Endodermal cell (in vitro differentiated cells): ENCODE measurements around the gene DEFB126. TPM values are rescaled to one million over a fixed set of nuclear protein-coding genes. Genes with fewer than 3 reads are reported as not detected.
A peak's percentile ranks its signal among the peaks of the same experiment; 100 is the strongest.
"Not testable (repeated sequence)": the region's sequence is repeated elsewhere in the genome, so short reads cannot be mapped to it uniquely, and the experiment has no call there.

Source experiments
- DNase-seq: peaks from one replicate; pipeline ENCODE4 v3.0.0-alpha.2; 2017
- H3K27ac ChIP-seq: 2 replicates; pipeline ENCODE4 v1.5.1; 2013; ENCODE audit warnings: mild to moderate bottlenecking, low read depth, low read length, moderate library complexity
- H3K27me3 ChIP-seq: 2 replicates; pipeline ENCODE4 v1.6.1; 2013; ENCODE audit warnings: mild to moderate bottlenecking, low read length, moderate library complexity; ENCODE audit not compliant: insufficient read depth, control insufficient read depth, poor library complexity, severe bottlenecking
- H3K36me3 ChIP-seq: 2 replicates; pipeline ENCODE4 v1.7.0; 2013; ENCODE audit warnings: mild to moderate bottlenecking, low read length, moderate library complexity; ENCODE audit not compliant: control insufficient read depth, insufficient read depth
- H3K4me1 ChIP-seq: one replicate; pipeline ENCODE4 v1.7.0; 2013; ENCODE audit warnings: low read length; ENCODE audit not compliant: control insufficient read depth, insufficient read depth
- H3K4me3 ChIP-seq: 2 replicates; pipeline ENCODE4 v1.5.1; 2013; ENCODE audit warnings: mild to moderate bottlenecking, low read length, moderate library complexity
- H3K9ac ChIP-seq: 2 replicates; pipeline ENCODE4 v1.6.1; 2013; ENCODE audit warnings: mild to moderate bottlenecking, low read length, moderate library complexity; ENCODE audit not compliant: poor library complexity, severe bottlenecking; ENCODE audit errors: extremely low read depth
- H3K9me3 ChIP-seq: 2 replicates; pipeline ENCODE4 v1.6.1; 2013; ENCODE audit warnings: mild to moderate bottlenecking, low read length, moderate library complexity; ENCODE audit not compliant: control insufficient read depth
- H3K27ac Mint-ChIP-seq: 2 replicates; pipeline ENCODE4 v1.8.0; 2020; ENCODE audit warnings: mixed read lengths
- H3K27me3 Mint-ChIP-seq: 2 replicates; pipeline ENCODE4 v1.8.0; 2021; ENCODE audit warnings: mild to moderate bottlenecking, mixed read lengths; ENCODE audit not compliant: insufficient read depth
- H3K36me3 Mint-ChIP-seq: 2 replicates; pipeline ENCODE4 v1.8.0; 2020; ENCODE audit warnings: low read depth, mixed read lengths
- H3K4me1 Mint-ChIP-seq: 2 replicates; pipeline ENCODE4 v1.8.0; 2020; ENCODE audit warnings: mixed read lengths
- H3K4me3 Mint-ChIP-seq: 2 replicates; pipeline ENCODE4 v1.8.0; 2020; ENCODE audit warnings: mild to moderate bottlenecking, moderate library complexity, mixed read lengths
- H3K9me3 Mint-ChIP-seq: 2 replicates; pipeline ENCODE4 v1.8.0; 2020; ENCODE audit warnings: mild to moderate bottlenecking, mixed read lengths
- WGBS, 2 experiments: methylation state at CpG; one replicate each; pipeline versions ENCODE4 v1.1.5 to v1.1.7; 2013; ENCODE audit warnings: missing lambda C conversion rate in 2 of 2, mixed read lengths in 1 of 2; ENCODE audit not compliant: insufficient coverage in 1 of 2, insufficient read length in 1 of 2; 5-methylcytosine and 5-hydroxymethylcytosine counted together
- total RNA-seq, 2 donors: library from RNA; stranded (reverse); fragmentation: NEBNext Ultra II Directional in 1 of 2; extraction: Animal tissue kit (Norgen Biotek cat#: 25700) in 1 of 2; gene quantifications; 2 replicates in 1 of 2; 3 replicates in 1 of 2; pipeline ENCODE4 v1.2.1, GENCODE V29; 2021
- TF ChIP-seq, protein P1 (sequence below): fragments of 200-600 bp; sonication (generic); conservative IDR thresholded peaks from 2 replicates; pipeline ENCODE4 v1.5.0; 2021; ENCODE audit warnings: antibody characterized with exemption, mild to moderate bottlenecking

The DEFB126 gene
- total RNA-seq, 2 donors from 2014 or later = not detected

GRCh38 chr20:117518-117917 lies 24.9 kb upstream of the DEFB126 start:
- Histone ChIP-seq H3K4me1 (no peaks in the 10 kb centered on the region), H3K9ac (no peak overlapping the region), H3K4me3 (no peak overlapping the region), H3K27ac (no peak overlapping the region), H3K36me3 (no peaks in the 10 kb centered on the region), H3K27me3 (no peaks in the 10 kb centered on the region), H3K9me3 (peaks cover 25% of the 10 kb centered on the region)
- peaks cover 6% of the 10 kb centered on the region for H3K27me3 Mint-ChIP-seq
- no peak overlapping the region for H3K4me3 Mint-ChIP-seq
- no peaks in the 10 kb centered on the region for H3K36me3 Mint-ChIP-seq
- DNase-seq = no peak
- H3K27ac Mint-ChIP-seq = no peak overlapping the region
- H3K4me1 Mint-ChIP-seq = no peaks in the 10 kb centered on the region
- no peaks in the 10 kb centered on the region for H3K9me3 Mint-ChIP-seq
- TF ChIP-seq, protein P1, sequence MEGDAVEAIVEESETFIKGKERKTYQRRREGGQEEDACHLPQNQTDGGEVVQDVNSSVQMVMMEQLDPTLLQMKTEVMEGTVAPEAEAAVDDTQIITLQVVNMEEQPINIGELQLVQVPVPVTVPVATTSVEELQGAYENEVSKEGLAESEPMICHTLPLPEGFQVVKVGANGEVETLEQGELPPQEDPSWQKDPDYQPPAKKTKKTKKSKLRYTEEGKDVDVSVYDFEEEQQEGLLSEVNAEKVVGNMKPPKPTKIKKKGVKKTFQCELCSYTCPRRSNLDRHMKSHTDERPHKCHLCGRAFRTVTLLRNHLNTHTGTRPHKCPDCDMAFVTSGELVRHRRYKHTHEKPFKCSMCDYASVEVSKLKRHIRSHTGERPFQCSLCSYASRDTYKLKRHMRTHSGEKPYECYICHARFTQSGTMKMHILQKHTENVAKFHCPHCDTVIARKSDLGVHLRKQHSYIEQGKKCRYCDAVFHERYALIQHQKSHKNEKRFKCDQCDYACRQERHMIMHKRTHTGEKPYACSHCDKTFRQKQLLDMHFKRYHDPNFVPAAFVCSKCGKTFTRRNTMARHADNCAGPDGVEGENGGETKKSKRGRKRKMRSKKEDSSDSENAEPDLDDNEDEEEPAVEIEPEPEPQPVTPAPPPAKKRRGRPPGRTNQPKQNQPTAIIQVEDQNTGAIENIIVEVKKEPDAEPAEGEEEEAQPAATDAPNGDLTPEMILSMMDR = no peak

- H3K27ac ChIP-seq, H3K9ac ChIP-seq, H3K36me3 Mint-ChIP-seq, H3K27me3 ChIP-seq, H3K9me3 ChIP-seq, H3K27me3 Mint-ChIP-seq, H3K4me1 ChIP-seq, H3K4me1 Mint-ChIP-seq, H3K36me3 ChIP-seq, H3K4me3 ChIP-seq: not testable (repeated sequence)
- peak overlapping the region; percentile 89 for H3K27ac Mint-ChIP-seq
- H3K4me3 Mint-ChIP-seq = peak overlapping the region; percentile 57
- peaks cover 22% of the 10 kb centered on the region for H3K9me3 Mint-ChIP-seq
- 86 to 93% methylated on average over 19 to 20 of the region's 28 CpGs for WGBS, 2 experiments
- peak; percentile 65 for DNase-seq
Measured at GRCh38 chr20:129786-130323, 12.5 kb upstream of the DEFB126 start.

- peaks cover 8% of the 10 kb centered on the region for H3K36me3 Mint-ChIP-seq
- no peaks in the 10 kb centered on the region for H3K27me3 Mint-ChIP-seq
- Histone ChIP-seq H3K27ac (no peak overlapping the region), H3K9ac (no peak overlapping the region), H3K27me3 (no peaks in the 10 kb centered on the region), H3K4me3 (no peak overlapping the region), H3K36me3 (no peaks in the 10 kb centered on the region), H3K9me3 (peaks cover 7% of the 10 kb centered on the region), H3K4me1 (no peaks in the 10 kb centered on the region)
- 89 to 95% methylated on average over 7 to 11 of the region's 11 CpGs for whole genome bisulfite sequencing, 2 experiments
- H3K4me1 Mint-ChIP-seq = peaks cover 5% of the 10 kb centered on the region
- H3K9me3 Mint-ChIP-seq = peaks cover 24% of the 10 kb centered on the region
- TF ChIP-seq, protein P1 = peak; percentile 54
- no peak for DNase-seq
- no peak overlapping the region for H3K27ac Mint-ChIP-seq
- no peak overlapping the region for H3K4me3 Mint-ChIP-seq
Measured at GRCh38 chr20:137668-138490, 4.5 kb upstream of the DEFB126 start.
